Neural cell (in vitro differentiated cells): ENCODE measurements around the gene TLX1.

Experiments
- EP300 ChIP-seq: fragments of 450-650 bp; conservative IDR thresholded peaks from 2 replicates; pipeline ENCODE4 v1.6.1; 2014; ENCODE audit warnings: antibody characterized with exemption, mild to moderate bottlenecking, moderate library complexity; ENCODE audit not compliant: poor library complexity, severe bottlenecking
- EZH2 ChIP-seq: fragments of 200-600, 300-800 bp; shearing (Covaris generic), sonication (generic); IDR thresholded peaks from 2 replicates; pipeline ENCODE4 v1.6.1; 2014; ENCODE audit warnings: antibody characterized with exemption, low read length, borderline replicate concordance, mild to moderate bottlenecking; ENCODE audit not compliant: insufficient read depth, poor library complexity, severe bottlenecking

DNA sequence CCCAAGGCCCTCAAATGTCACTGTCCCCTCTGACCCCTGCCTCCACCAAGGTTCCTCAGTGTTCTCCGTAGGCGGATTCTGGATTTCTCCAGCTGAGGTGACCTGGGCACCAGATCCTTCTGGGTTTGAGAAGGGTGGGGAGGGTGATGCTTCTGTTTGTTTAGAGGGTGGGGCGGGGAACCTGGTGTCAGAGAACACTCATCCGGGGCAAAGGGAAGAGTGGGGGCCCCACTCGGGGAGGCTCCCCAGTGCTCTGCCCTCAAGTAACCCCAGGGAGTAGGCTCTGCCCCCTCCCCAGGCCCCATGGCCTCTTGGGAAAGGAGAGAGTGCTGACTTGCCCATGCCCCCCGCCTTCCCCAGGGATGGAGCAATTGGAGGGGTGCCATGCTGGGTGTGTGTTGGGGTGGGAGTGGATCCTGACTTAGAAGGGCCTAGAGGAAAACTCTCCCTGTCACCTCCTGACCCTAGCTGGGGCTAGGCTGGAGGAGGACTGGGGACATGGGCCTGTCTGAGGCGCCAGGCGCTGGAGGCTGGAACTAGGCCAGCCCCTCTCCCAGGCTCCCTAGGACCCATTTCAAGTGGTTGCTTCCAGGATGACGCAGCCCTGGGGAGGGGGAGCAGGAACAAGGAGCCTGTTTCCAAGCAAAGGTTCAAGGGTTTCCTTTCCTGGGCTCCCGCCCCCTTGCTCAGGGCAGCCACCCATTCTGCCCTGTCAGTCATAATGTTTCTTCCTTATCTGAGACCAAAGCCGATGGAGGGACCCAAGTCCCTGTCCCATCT lies 41.4 kb upstream of the TLX1 start:
- TF ChIP-seq EP300 (no peak), EZH2 (no peak)
